GM21737 (cell line): ENCODE measurements around the gene KIF18A.

ENCODE experiments used
- ATAC-seq: cut with Tn5 transposase; IDR thresholded peaks from one replicate; pipeline ENCODE4 v1.9.1; 2021; ENCODE audit warnings: mild to moderate bottlenecking, moderate library complexity; ENCODE audit not compliant: unreplicated experiment

KIF18A gene

GRCh38 chr11:27972522-27973170 is 135.3 kb downstream of the KIF18A start:
- no peak for ATAC-seq

GRCh38 chr11:27971171-27971570 is 136.8 kb downstream of the KIF18A start:
- ATAC-seq = no peak
